Measurements from ENCODE around the gene HIVEP3.

The HIVEP3 gene

GRCh38 chr1:41874903-41875411 is 43.8 kb downstream of the HIVEP3 start:
- Mint-ChIP-seq H3K9me3 (no peaks in the 10 kb centered on the region), H3K36me3 (ENCODE audit: insufficient read depth) (no peaks in the 10 kb centered on the region), H3K27ac (ENCODE audit: low read depth) (peak overlapping the region; percentile 82), H3K27me3 (no peaks in the 10 kb centered on the region), H3K4me3 (no peak overlapping the region), H3K4me1 (peaks cover 45% of the 10 kb centered on the region)
- no peak for DNase-seq (ENCODE audit: low spot score in 2 of 2)
- no peak for ATAC-seq (replicated peaks; ENCODE audit: extremely low read depth, poor library complexity, severe bottlenecking)

DNA sequence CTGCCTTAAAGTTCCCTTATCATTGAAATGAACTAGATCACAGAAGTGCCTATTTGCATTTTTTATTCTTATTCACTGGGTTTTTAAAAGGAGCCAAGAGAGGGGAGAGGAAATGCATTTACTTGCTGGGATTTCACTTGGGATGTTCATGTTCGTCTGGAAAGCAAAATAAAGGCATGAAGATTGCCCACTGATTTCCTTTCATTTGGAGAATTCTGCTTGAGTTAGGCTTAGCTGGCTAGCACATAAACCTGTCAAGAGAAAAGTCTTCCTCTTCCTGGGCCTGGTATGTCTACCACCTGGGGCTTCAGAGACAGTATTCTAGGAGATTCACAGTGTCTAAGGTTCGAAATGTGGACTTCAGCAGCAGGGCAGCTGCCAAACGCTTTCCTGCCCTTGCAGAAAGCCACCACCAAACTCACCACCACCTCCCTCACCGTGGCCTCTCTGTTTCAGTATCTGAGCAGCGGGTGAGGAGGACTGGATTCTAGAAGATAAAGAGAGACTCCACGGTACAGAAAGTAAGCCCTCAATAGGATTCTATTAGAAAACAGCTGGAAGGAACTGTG is 44.5 kb downstream of the HIVEP3 start:
- DNase-seq (ENCODE audit: low spot score in 2 of 2) (no peak), ATAC-seq (replicated peaks; ENCODE audit: extremely low read depth, poor library complexity, severe bottlenecking) (no peak)
- Mint-ChIP-seq H3K36me3 (ENCODE audit: insufficient read depth) (no peaks in the 10 kb centered on the region), H3K27me3 (no peaks in the 10 kb centered on the region), H3K27ac (ENCODE audit: low read depth) (no peak overlapping the region), H3K9me3 (no peaks in the 10 kb centered on the region), H3K4me3 (no peak overlapping the region), H3K4me1 (peaks cover 40% of the 10 kb centered on the region)

GRCh38 chr1:41872074-41872473 is 46.6 kb downstream of the HIVEP3 start:
- Mint-ChIP-seq H3K36me3 (ENCODE audit: insufficient read depth) (no peaks in the 10 kb centered on the region), H3K4me1 (peaks cover 40% of the 10 kb centered on the region), H3K27me3 (no peaks in the 10 kb centered on the region), H3K9me3 (no peaks in the 10 kb centered on the region), H3K4me3 (no peak overlapping the region), H3K27ac (ENCODE audit: low read depth) (no peak overlapping the region)
- ATAC-seq (replicated peaks; ENCODE audit: extremely low read depth, poor library complexity, severe bottlenecking), result no peak
- DNase-seq (ENCODE audit: low spot score in 2 of 2), result no peak

DNA sequence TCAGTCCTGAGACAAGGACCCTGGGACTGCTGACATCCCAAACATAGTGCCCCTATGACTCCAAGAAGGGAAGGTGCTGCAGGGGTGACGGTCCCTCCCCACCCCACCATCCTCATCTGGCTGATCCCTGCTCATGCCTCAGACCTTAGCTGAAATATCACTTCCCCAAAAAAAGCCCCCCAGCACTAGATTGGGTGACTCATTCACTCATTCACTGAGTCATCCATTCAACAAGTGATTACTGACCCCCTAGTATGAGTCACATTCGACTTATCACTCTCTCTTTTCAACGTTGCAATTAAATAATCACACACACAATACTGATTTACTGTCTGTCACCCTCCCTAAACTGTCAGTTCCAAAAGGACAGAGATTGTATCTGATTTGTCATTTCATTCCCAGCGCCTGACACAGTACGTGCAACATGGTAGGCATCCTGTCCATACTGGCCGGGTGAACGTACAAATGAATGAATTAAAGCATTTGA is 48.6 kb downstream of the HIVEP3 start:
- H3K27me3 Mint-ChIP-seq, result no peaks in the 10 kb centered on the region
- no peak overlapping the region for H3K27ac Mint-ChIP-seq (ENCODE audit: low read depth)
- H3K9me3 Mint-ChIP-seq, result no peaks in the 10 kb centered on the region
- no peaks in the 10 kb centered on the region for H3K36me3 Mint-ChIP-seq (ENCODE audit: insufficient read depth)
- ATAC-seq (replicated peaks; ENCODE audit: extremely low read depth, poor library complexity, severe bottlenecking) (no peak), DNase-seq (ENCODE audit: low spot score in 2 of 2) (no peak)
- peaks cover 24% of the 10 kb centered on the region for H3K4me1 Mint-ChIP-seq
- no peak overlapping the region for H3K4me3 Mint-ChIP-seq

GRCh38 chr1:41868241-41868998 is 50.3 kb downstream of the HIVEP3 start:
- Mint-ChIP-seq H3K4me3 (no peak overlapping the region), H3K27me3 (no peaks in the 10 kb centered on the region), H3K36me3 (ENCODE audit: insufficient read depth) (no peaks in the 10 kb centered on the region), H3K4me1 (peaks cover 12% of the 10 kb centered on the region), H3K9me3 (no peaks in the 10 kb centered on the region), H3K27ac (ENCODE audit: low read depth) (peak overlapping the region; percentile 27)
- ATAC-seq (replicated peaks; ENCODE audit: extremely low read depth, poor library complexity, severe bottlenecking) (peak; percentile 28), DNase-seq (ENCODE audit: low spot score in 2 of 2) (no peak)

GRCh38 chr1:41866285-41866684 is 52.4 kb downstream of the HIVEP3 start:
- DNase-seq (ENCODE audit: low spot score in 2 of 2) (no peak), ATAC-seq (replicated peaks; ENCODE audit: extremely low read depth, poor library complexity, severe bottlenecking) (no peak)
- H3K4me3 Mint-ChIP-seq, result no peak overlapping the region
- H3K27ac Mint-ChIP-seq (ENCODE audit: low read depth), result no peak overlapping the region
- no peaks in the 10 kb centered on the region for H3K27me3 Mint-ChIP-seq
- H3K9me3 Mint-ChIP-seq, result no peaks in the 10 kb centered on the region
- H3K4me1 Mint-ChIP-seq, result peaks cover 31% of the 10 kb centered on the region
- H3K36me3 Mint-ChIP-seq (ENCODE audit: insufficient read depth), result no peaks in the 10 kb centered on the region

DNA sequence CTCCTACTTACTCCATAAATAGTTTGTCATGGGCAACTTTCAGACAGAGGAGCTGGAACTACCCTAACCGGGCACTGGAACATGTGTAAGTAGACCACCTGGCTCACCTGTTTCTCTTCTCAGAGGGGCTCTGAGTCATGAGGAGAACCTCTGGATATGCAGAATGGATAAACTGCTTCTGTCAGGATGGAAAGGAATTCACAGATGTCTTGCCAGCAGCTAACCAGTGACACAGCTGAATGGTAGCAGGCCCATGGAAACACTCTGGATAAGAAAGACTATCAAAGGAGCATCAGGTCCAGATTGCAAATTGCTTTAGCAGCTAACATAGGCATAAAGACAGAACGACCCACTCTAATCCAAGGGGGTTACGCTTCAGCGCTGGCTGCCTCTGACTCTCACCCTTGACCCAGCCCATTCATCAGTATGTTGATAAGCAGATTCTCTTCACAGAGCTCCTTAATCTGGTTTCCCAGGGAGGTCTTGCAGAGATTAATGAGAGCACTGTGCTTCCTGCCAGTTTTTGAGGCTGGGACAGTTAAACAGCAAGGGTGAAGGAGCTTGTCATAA is 54.2 kb downstream of the HIVEP3 start:
- no peak for DNase-seq (ENCODE audit: low spot score in 2 of 2)
- no peak overlapping the region for H3K27ac Mint-ChIP-seq (ENCODE audit: low read depth)

DNA sequence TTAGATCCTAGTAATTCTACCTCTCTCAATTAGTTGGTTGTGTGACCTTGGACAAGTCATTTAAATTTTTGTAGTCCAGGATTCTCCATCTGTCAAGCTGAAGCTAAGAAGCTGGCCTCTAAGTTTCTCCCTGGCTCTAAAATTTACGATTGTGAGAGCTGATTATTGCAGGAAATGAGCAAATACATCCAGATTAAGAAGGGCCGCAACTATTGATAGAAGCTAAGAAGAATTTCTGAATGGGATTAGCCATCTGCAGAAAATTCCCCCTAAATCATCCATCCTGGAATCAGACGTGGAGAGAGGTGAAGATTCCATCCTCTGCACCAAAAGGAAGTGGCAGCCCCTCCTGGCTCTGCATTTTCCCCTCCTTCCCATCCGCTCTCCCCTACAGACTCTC is 55.0 kb downstream of the HIVEP3 start:
- Mint-ChIP-seq H3K4me3 (no peak overlapping the region), H3K27ac (ENCODE audit: low read depth) (no peak overlapping the region), H3K27me3 (no peaks in the 10 kb centered on the region), H3K36me3 (ENCODE audit: insufficient read depth) (no peaks in the 10 kb centered on the region), H3K4me1 (peaks cover 33% of the 10 kb centered on the region), H3K9me3 (no peaks in the 10 kb centered on the region)
- ATAC-seq (replicated peaks; ENCODE audit: extremely low read depth, poor library complexity, severe bottlenecking) (no peak), DNase-seq (ENCODE audit: low spot score in 2 of 2) (no peak)

More for the DNA sequence above, 54.2 kb downstream of the HIVEP3 start:
- ATAC-seq (replicated peaks; ENCODE audit: extremely low read depth, poor library complexity, severe bottlenecking), result no peak
- Mint-ChIP-seq H3K9me3 (no peaks in the 10 kb centered on the region), H3K4me3 (no peak overlapping the region), H3K4me1 (peaks cover 33% of the 10 kb centered on the region), H3K36me3 (ENCODE audit: insufficient read depth) (no peaks in the 10 kb centered on the region), H3K27me3 (no peaks in the 10 kb centered on the region)

DNA sequence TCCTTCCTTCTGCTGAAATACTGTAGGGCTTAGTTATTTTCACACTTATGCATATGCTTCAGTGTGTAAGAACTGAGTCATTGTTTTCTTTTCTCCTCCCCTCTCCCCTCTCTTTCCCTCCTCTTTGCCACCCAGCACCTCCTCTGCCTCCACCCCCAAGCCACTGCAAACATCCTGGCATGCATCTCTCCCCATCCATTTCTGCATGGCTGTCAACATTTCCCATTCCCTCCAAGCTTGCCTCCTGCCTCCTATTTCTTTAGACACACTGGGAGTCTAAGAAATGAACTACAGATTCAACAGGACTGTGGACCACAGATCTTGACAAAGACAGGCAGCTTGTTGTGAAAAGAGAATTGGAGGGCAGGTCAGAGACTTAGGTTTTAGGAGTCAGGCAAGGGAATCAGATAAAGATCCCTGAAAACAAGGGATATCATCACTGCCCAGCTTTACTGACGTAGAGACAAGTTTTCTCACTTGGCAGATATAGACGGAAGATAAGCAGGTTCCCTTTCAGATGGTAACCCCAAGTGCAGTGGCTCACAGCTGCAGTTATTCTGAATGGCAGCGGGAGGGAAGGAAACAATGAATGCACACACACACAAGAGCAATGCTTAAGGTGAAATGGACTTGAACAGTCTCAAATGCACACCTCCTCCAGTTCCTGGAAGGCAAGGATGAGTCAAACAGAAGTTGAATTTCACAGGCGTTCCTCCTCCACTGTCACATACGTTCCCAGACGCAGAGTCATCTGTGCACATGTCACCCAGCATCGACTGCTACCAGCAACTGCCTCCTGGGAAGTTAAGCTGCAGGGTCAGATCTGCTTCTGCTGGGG is 56.1 kb downstream of the HIVEP3 start:
- Mint-ChIP-seq H3K4me1 (peaks cover 22% of the 10 kb centered on the region), H3K27me3 (no peaks in the 10 kb centered on the region), H3K9me3 (no peaks in the 10 kb centered on the region), H3K36me3 (ENCODE audit: insufficient read depth) (no peaks in the 10 kb centered on the region), H3K27ac (ENCODE audit: low read depth) (peak overlapping the region; percentile 3), H3K4me3 (no peak overlapping the region)
- DNase-seq (ENCODE audit: low spot score in 2 of 2), result no peak
- peak; percentile 36 for ATAC-seq (replicated peaks; ENCODE audit: extremely low read depth, poor library complexity, severe bottlenecking)

- H3K36me3 Mint-ChIP-seq (ENCODE audit: insufficient read depth), result no peaks in the 10 kb centered on the region
- H3K27me3 Mint-ChIP-seq, result no peaks in the 10 kb centered on the region
- H3K4me3 Mint-ChIP-seq, result no peak overlapping the region
- peaks cover 22% of the 10 kb centered on the region for H3K4me1 Mint-ChIP-seq
- ATAC-seq (replicated peaks; ENCODE audit: extremely low read depth, poor library complexity, severe bottlenecking), result no peak
- DNase-seq (ENCODE audit: low spot score in 2 of 2), result no peak
- H3K27ac Mint-ChIP-seq (ENCODE audit: low read depth), result peak overlapping the region; percentile 50
- H3K9me3 Mint-ChIP-seq, result no peaks in the 10 kb centered on the region
Measured at GRCh38 chr1:41861535-41862383, 57.0 kb downstream of the HIVEP3 start.

DNA sequence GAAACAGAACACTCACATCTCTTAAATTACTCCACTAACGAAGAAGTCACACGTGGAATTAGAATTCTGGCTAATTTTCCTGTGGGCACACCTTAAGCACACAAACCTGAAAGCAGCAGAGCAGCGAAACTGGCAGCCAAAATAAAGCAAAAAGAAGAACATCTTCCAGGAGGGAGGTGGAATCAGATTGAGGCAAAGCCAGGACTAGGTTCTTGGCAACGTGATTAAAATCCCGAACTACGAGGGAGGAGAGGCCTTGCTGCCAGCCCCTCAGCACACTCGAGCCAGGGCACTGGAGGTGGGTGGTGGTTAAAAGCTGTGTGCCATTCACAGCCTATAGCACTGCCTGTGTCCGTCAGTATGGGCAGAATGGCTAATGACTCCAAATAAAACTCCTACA is 58.0 kb downstream of the HIVEP3 start:
- Mint-ChIP-seq H3K9me3 (no peaks in the 10 kb centered on the region), H3K4me3 (no peak overlapping the region), H3K4me1 (peaks cover 22% of the 10 kb centered on the region), H3K27me3 (no peaks in the 10 kb centered on the region), H3K36me3 (ENCODE audit: insufficient read depth) (peaks cover 2% of the 10 kb centered on the region), H3K27ac (ENCODE audit: low read depth) (no peak overlapping the region)
- DNase-seq (ENCODE audit: low spot score in 2 of 2) (no peak), ATAC-seq (replicated peaks; ENCODE audit: extremely low read depth, poor library complexity, severe bottlenecking) (no peak)

DNA sequence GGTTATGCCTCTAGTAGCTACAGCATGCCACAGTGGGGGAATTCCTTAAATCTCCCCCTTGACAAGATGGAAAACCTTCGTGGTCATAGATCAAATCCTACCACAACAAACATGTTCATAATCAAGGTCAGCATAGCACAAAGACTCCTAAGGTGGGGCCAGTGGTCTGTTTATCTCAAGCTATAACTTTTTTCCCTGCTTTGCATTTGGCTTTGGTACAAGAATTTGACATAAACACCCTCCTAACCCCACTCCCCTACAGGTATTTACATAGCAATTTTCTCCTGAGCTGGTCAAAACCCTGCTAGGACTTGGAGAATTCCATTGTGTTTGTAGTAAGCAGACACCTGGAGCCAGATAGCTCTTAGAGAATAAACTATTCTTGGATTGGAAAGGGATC is 58.5 kb downstream of the HIVEP3 start:
- H3K27ac Mint-ChIP-seq (ENCODE audit: low read depth), result no peak overlapping the region
- no peaks in the 10 kb centered on the region for H3K27me3 Mint-ChIP-seq
- peaks cover 22% of the 10 kb centered on the region for H3K4me1 Mint-ChIP-seq
- H3K36me3 Mint-ChIP-seq (ENCODE audit: insufficient read depth), result peaks cover 2% of the 10 kb centered on the region
- H3K4me3 Mint-ChIP-seq, result no peak overlapping the region
- ATAC-seq (replicated peaks; ENCODE audit: extremely low read depth, poor library complexity, severe bottlenecking) (no peak), DNase-seq (ENCODE audit: low spot score in 2 of 2) (no peak)
- no peaks in the 10 kb centered on the region for H3K9me3 Mint-ChIP-seq

Data from central memory CD8-positive, alpha-beta T cell (primary cell).